Naive thymus-derived CD4-positive, alpha-beta T cell (primary cell): ENCODE measurements around the gene ADSL. TPM values are rescaled to one million over a fixed set of nuclear protein-coding genes. Genes with fewer than 3 reads are reported as not detected.
A peak's percentile ranks its signal among the peaks of the same experiment; 100 is the strongest.

ENCODE experiments used
- ATAC-seq: fragments of 150-1000 bp; cut with Tn5 transposase; 2 replicates; pipeline ENCODE4 v1.10.0; 2021; ENCODE audit warnings: mild to moderate bottlenecking, moderate library complexity
- CTCF ChIA-PET: fragments of 350-600 bp; sonication (Branson Sonifier 250); formaldehyde crosslinking; loops from one replicate; lab custom pipeline; 2021; ENCODE audit warnings: antibody characterized with exemption; lab: Charles Lee
- POLR2A ChIA-PET: fragments of 350-600 bp; sonication (Branson Sonifier 250); formaldehyde crosslinking; loops from one replicate; lab custom pipeline; 2021; ENCODE audit warnings: antibody characterized with exemption, inconsistent platforms; lab: Charles Lee
- DNase-seq, 9 donors: peaks; one replicate each; pipeline versions ENCODE4 v3.0.0 to v3.0.0-alpha.2; 2020 to 2022; ENCODE audit warnings: mixed read lengths in 1 of 9
- H3K27ac ChIP-seq: one replicate; pipeline ENCODE4 v1.7.0; 2013; ENCODE audit warnings: mild to moderate bottlenecking, low read depth, low read length, moderate library complexity
- H3K27me3 ChIP-seq, 2 donors: one replicate each; pipeline ENCODE4 v1.7.0; 2013; ENCODE audit warnings: low read length in 2 of 2, mild to moderate bottlenecking in 2 of 2, moderate library complexity in 2 of 2; ENCODE audit not compliant: control insufficient read depth in 2 of 2, insufficient read depth in 2 of 2
- H3K36me3 ChIP-seq, 3 experiments: 1 replicate in 2 of 3; 2 replicates in 1 of 3; pipeline ENCODE4 v1.7.0; 2013; ENCODE audit warnings: low read length in 3 of 3, mild to moderate bottlenecking in 3 of 3, moderate library complexity in 1 of 3; ENCODE audit not compliant: insufficient read depth in 3 of 3, control insufficient read depth in 2 of 3
- H3K4me1 ChIP-seq, 2 donors: one replicate each; pipeline ENCODE4 v1.7.0; 2013; ENCODE audit warnings: low read length in 2 of 2, mild to moderate bottlenecking in 2 of 2, moderate library complexity in 1 of 2; ENCODE audit not compliant: control insufficient read depth in 2 of 2, insufficient read depth in 2 of 2
- H3K4me3 ChIP-seq: 2 replicates; pipeline ENCODE4 v1.7.0; 2013; ENCODE audit warnings: mild to moderate bottlenecking, low read length
- H3K9me3 ChIP-seq, 3 experiments: 1 replicate in 2 of 3; 2 replicates in 1 of 3; pipeline ENCODE4 v1.7.0; 2013; ENCODE audit warnings: low read length in 3 of 3; ENCODE audit not compliant: control insufficient read depth in 2 of 3
- H3K27ac Mint-ChIP-seq, 9 donors: one replicate each; pipeline ENCODE4 v1.8.0; 2020 to 2022; ENCODE audit warnings: mixed read lengths in 9 of 9, mild to moderate bottlenecking in 8 of 9, moderate library complexity in 5 of 9, inconsistent platforms in 2 of 9
- H3K27me3 Mint-ChIP-seq, 5 donors: one replicate each; pipeline ENCODE4 v1.8.0; 2021 to 2022; ENCODE audit warnings: mixed read lengths in 5 of 5, mild to moderate bottlenecking in 1 of 5
- H3K36me3 Mint-ChIP-seq, 5 donors: one replicate each; pipeline ENCODE4 v1.8.0; 2020 to 2022; ENCODE audit warnings: mixed read lengths in 5 of 5, mild to moderate bottlenecking in 3 of 5, inconsistent platforms in 1 of 5
- H3K4me1 Mint-ChIP-seq, 7 donors: one replicate each; pipeline ENCODE4 v1.8.0; 2020 to 2022; ENCODE audit warnings: mixed read lengths in 7 of 7, mild to moderate bottlenecking in 3 of 7, inconsistent platforms in 1 of 7
- H3K4me3 Mint-ChIP-seq, 10 donors: one replicate each; pipeline ENCODE4 v1.8.0; 2020 to 2022; ENCODE audit warnings: mild to moderate bottlenecking in 10 of 10, mixed read lengths in 10 of 10, moderate library complexity in 6 of 10, inconsistent platforms in 2 of 10
- H3K9me3 Mint-ChIP-seq, 11 donors: one replicate each; pipeline ENCODE4 v1.8.0; 2020 to 2022; ENCODE audit warnings: mixed read lengths in 11 of 11, mild to moderate bottlenecking in 4 of 11, inconsistent platforms in 1 of 11, moderate library complexity in 1 of 11
- intact Hi-C, 2 donors: fragments of 100-400 bp; cut with micrococcal nuclease; formaldehyde crosslinking; loops; one replicate each; pipeline ENCODE4 v1.15.1; 2023
- polyA plus RNA-seq, 2 donors: library from polyadenylated mRNA; unstranded; fragments of 300-500 nt; fragmentation: Illumina TruSeq; gene quantifications; one replicate each; pipeline ENCODE4 v1.2.3, GENCODE V29; 2021
- total RNA-seq, 6 experiments: library from RNA in 5 of 6; stranded (reverse) in 5 of 6; gene quantifications; 1 replicate in 5 of 6; 2 replicates in 1 of 6; pipeline ENCODE4 v1.2.3 and lab custom pipeline; 2021 to 2026

The ADSL gene
- total and polyA plus RNA-seq, 7 experiments from 2014 or later: 54.4 to 127 (median 65.7) TPM

DNA sequence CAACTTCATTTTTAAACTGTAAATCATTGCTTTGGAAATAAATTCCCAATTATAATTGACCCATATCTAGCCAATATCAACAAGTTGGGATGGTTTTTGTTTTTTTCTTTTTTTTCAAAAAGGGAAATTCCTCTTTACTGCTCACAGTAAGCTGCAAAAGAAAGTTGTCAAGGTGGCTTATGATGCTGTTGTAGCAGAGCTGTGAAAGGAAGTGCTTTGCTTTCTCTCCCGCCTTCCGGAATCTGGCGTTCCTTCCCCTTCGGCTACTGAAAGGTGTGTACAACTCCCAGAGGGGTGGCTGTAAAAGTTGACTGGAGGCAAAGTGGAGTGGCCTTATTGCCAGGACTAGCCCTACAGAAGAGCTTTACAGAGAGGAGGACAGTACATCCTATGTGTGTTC lies 16.2 kb upstream of the ADSL start:
- peaks cover 67 to 100% (median 97%) of the 10 kb centered on the region in 7 donors for H3K4me1 Mint-ChIP-seq
- ChIA-PET CTCF (interaction anchor here (0.6 to 1.0 kb wide), 3 partner anchors 9 to 119 kb away, joined by 3 to 6 read pairs (median 3); no protein-coding TSS in a partner anchor), POLR2A (interaction anchor here (0.7 to 9.2 kb wide), 7 partner anchors 12 to 728 kb away, joined by 3 to 69 read pairs (median 4); partner anchors contain the start of genes ADSL and TNRC6B)
- Histone ChIP-seq H3K36me3 (peaks cover 0 to 4% (median 0%) of the 10 kb centered on the region in 3 experiments), H3K27ac (peak overlapping the region; percentile 58), H3K4me1 (peaks cover 69 to 96% of the 10 kb centered on the region in 2 donors), H3K4me3 (no peak overlapping the region), H3K27me3 (no peaks in the 10 kb centered on the region), H3K9me3 (no peaks in the 10 kb centered on the region)
- peak overlapping the region; percentile 40 to 84 (median 64) for H3K4me3 Mint-ChIP-seq
- H3K36me3 Mint-ChIP-seq: peaks cover 0 to 47% (median 19%) of the 10 kb centered on the region in 5 donors
- peak in 1 of 9 donors; percentile 48 for DNase-seq
- H3K9me3 Mint-ChIP-seq: peaks cover 0 to 7% (median 0%) of the 10 kb centered on the region in 11 donors
- peak overlapping the region in 8 of 9 donors; percentile 88 to 99 (median 95) for H3K27ac Mint-ChIP-seq
- intact Hi-C loops: no loop called here
- no peaks in the 10 kb centered on the region for H3K27me3 Mint-ChIP-seq
- ATAC-seq: peak; percentile 20

DNA sequence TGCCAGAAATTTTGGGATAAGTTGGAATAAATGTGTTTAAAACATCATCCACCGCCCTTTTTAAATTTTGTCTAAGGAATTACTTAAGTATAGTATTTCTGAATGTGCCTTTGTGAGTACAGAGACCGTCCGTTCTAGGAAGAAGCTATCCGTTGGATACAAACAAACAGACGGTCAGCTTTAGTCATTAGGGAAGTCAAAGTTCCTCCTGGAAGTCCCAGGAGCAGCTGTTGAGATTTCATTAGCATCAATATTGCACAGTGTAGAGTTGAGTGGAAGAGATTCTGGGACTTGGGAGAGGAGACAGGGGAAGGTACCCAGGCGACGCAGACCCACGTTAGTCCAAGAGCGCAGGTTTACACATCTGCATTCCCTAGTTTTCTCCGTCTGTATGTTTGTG lies 15.7 kb upstream of the ADSL start:
- Histone ChIP-seq H3K27me3 (no peaks in the 10 kb centered on the region), H3K36me3 (peaks cover 0 to 4% (median 0%) of the 10 kb centered on the region in 3 experiments), H3K4me3 (no peak overlapping the region), H3K4me1 (peaks cover 68 to 96% of the 10 kb centered on the region in 2 donors), H3K27ac (peak overlapping the region; percentile 58), H3K9me3 (no peaks in the 10 kb centered on the region)
- Mint-ChIP-seq H3K27me3 (no peaks in the 10 kb centered on the region), H3K27ac (peak overlapping the region in 8 of 9 donors; percentile 88 to 99 (median 95)), H3K9me3 (peaks cover 0 to 7% (median 0%) of the 10 kb centered on the region in 11 donors), H3K4me1 (peaks cover 66 to 100% (median 97%) of the 10 kb centered on the region in 7 donors), H3K36me3 (peaks cover 0 to 42% (median 19%) of the 10 kb centered on the region in 5 donors), H3K4me3 (peak overlapping the region in 8 of 10 donors; percentile 14 to 84 (median 57))
- intact Hi-C loops: no loop called here
- POLR2A ChIA-PET: interaction anchor here (0.7 to 9.2 kb wide), 6 partner anchors 16 to 728 kb away, joined by 3 to 69 read pairs (median 4); partner anchors contain the start of genes ADSL and TNRC6B
- DNase-seq (no peak), ATAC-seq (no peak)
- CTCF ChIA-PET: interaction anchor here (0.6 to 1.3 kb wide), 3 partner anchors 8 to 118 kb away, joined by 3 to 4 read pairs (median 3); no protein-coding TSS in a partner anchor

DNA sequence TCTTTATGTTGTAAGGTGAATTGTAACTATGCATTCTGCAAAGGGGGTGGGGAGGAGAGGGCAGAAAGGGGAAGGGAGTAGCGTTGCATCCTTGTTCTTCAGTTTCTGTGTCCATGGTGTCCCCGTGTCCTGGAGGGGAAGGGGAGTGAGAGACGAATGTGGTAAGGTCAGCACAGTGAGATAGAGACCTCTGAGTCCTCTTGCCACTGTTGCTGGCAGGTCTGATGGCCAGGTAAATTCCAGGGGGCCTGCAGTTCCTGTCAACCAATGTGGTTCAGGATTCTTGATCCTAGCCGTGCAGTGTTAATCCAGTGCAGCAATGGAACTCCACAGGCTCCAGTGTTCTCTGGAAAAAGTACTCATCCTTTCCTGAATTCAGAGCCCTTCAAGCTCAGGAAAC lies 14.6 kb upstream of the ADSL start:
- ChIA-PET CTCF (interaction anchor here (0.9 to 1.3 kb wide), 2 partner anchors 9 to 16 kb away, joined by 3 to 4 read pairs; no protein-coding TSS in a partner anchor), POLR2A (interaction anchor here (0.6 to 9.2 kb wide), 6 partner anchors 7 to 181 kb away, joined by 3 to 69 read pairs (median 4); partner anchors contain the start of genes ADSL and TNRC6B)
- DNase-seq (no peak), ATAC-seq (no peak)
- H3K27me3 Mint-ChIP-seq: no peaks in the 10 kb centered on the region
- Histone ChIP-seq H3K36me3 (peaks cover 0 to 4% (median 0%) of the 10 kb centered on the region in 3 experiments), H3K9me3 (no peaks in the 10 kb centered on the region), H3K4me3 (no peak overlapping the region), H3K27ac (peak overlapping the region; percentile 65), H3K27me3 (no peaks in the 10 kb centered on the region), H3K4me1 (peaks cover 66 to 94% of the 10 kb centered on the region in 2 donors)
- H3K36me3 Mint-ChIP-seq: peaks cover 0 to 44% (median 19%) of the 10 kb centered on the region in 5 donors
- peaks cover 0 to 7% (median 0%) of the 10 kb centered on the region in 11 donors for H3K9me3 Mint-ChIP-seq
- peak overlapping the region in 9 of 10 donors; percentile 60 to 84 (median 69) for H3K4me3 Mint-ChIP-seq
- intact Hi-C loops: no loop called here
- peak overlapping the region; percentile 21 to 99 (median 95) for H3K27ac Mint-ChIP-seq
- peaks cover 68 to 100% (median 98%) of the 10 kb centered on the region in 7 donors for H3K4me1 Mint-ChIP-seq

DNA sequence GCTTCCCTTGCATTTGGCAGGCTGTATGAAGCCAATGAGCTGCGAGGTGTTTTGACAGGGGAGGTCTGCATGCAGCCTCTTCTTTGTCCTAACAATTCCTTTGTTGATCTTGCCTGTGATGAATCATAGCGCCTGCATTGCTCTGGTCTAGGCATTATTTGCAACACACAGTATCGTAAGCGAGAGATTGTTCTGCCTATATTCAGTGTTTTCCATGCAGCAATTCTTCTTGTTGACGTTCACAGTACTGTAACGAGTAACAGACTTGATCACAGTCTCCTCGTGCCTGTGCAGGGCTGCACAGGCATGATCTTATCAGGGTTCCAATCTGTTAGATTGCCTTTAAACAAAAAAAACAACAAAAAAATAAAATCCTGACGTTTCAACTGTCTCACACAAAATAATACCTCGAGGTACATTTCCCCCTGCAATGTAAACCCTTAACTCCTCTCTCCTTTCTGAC lies 13.9 kb upstream of the ADSL start:
- POLR2A ChIA-PET: interaction anchor here (0.6 to 9.2 kb wide), 5 partner anchors 7 to 181 kb away, joined by 3 to 69 read pairs (median 4); partner anchors contain the start of gene ADSL
- no peaks in the 10 kb centered on the region for H3K27me3 Mint-ChIP-seq
- H3K9me3 Mint-ChIP-seq: peaks cover 0 to 7% (median 0%) of the 10 kb centered on the region in 11 donors
- H3K36me3 Mint-ChIP-seq: peaks cover 0 to 38% (median 17%) of the 10 kb centered on the region in 5 donors
- CTCF ChIA-PET: interaction anchor here (1.3 kb wide), 1 partner anchor 17 kb away, joined by 3 read pairs; no protein-coding TSS in a partner anchor
- H3K27ac Mint-ChIP-seq: peak overlapping the region; percentile 72 to 99 (median 95)
- intact Hi-C loops: no loop called here
- peaks cover 65 to 87% of the 10 kb centered on the region in 2 donors for H3K4me1 ChIP-seq
- no peaks in the 10 kb centered on the region for H3K36me3 ChIP-seq
- no peaks in the 10 kb centered on the region for H3K9me3 ChIP-seq
- peak; percentile 61 for ATAC-seq
- peak overlapping the region; percentile 59 to 84 (median 68) for H3K4me3 Mint-ChIP-seq
- peak overlapping the region; percentile 65 for H3K27ac ChIP-seq
- no peaks in the 10 kb centered on the region for H3K27me3 ChIP-seq
- DNase-seq: peak in 7 of 9 donors; percentile 42 to 72 (median 65)
- peak overlapping the region; percentile 26 for H3K4me3 ChIP-seq
- H3K4me1 Mint-ChIP-seq: peaks cover 65 to 99% (median 93%) of the 10 kb centered on the region in 7 donors

DNA sequence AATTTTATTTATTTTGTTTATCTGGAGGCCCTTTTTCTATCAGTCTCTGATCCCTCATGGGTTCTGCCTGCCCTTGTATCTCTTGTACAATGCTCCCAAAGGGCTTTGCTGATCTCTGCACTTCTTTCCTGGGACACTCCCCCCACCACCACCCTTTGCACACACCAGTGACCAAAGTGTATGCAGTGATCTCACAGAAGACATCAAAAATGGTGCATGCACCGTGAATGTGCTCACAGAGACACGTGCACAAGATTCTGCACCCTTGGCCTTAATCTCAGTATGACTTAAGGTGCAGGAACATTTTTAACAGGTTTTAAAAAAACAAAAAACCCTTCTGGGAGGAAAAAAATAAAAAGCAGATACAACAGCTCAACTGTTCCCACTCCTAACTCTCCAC lies 12.2 kb upstream of the ADSL start:
- no peaks in the 10 kb centered on the region for H3K27me3 Mint-ChIP-seq
- Histone ChIP-seq H3K36me3 (no peaks in the 10 kb centered on the region), H3K9me3 (no peaks in the 10 kb centered on the region), H3K4me3 (peak overlapping the region; percentile 29), H3K27me3 (no peaks in the 10 kb centered on the region), H3K27ac (peak overlapping the region; percentile 11), H3K4me1 (peaks cover 53 to 72% of the 10 kb centered on the region in 2 donors)
- peak overlapping the region; percentile 7 to 84 (median 66) for H3K4me3 Mint-ChIP-seq
- DNase-seq (no peak), ATAC-seq (no peak)
- peaks cover 0 to 7% (median 0%) of the 10 kb centered on the region in 11 donors for H3K9me3 Mint-ChIP-seq
- peaks cover 0 to 41% (median 10%) of the 10 kb centered on the region in 5 donors for H3K36me3 Mint-ChIP-seq
- H3K4me1 Mint-ChIP-seq: peaks cover 57 to 99% (median 91%) of the 10 kb centered on the region in 7 donors
- H3K27ac Mint-ChIP-seq: peak overlapping the region; percentile 10 to 99 (median 95)
- POLR2A ChIA-PET: interaction anchor here (0.6 to 9.2 kb wide), 8 partner anchors 8 to 388 kb away, joined by 3 to 69 read pairs (median 3); partner anchors contain the start of gene ADSL
- intact Hi-C loops: loop anchor here in 1 of 2 donors (1.0 to 2.0 kb wide), 2 partner anchors 12 to 25 kb away; partner anchors contain the start of gene ADSL
- CTCF ChIA-PET: interaction anchor here (0.9 kb wide), 1 partner anchor 13 kb away, joined by 4 read pairs; no protein-coding TSS in a partner anchor

DNA sequence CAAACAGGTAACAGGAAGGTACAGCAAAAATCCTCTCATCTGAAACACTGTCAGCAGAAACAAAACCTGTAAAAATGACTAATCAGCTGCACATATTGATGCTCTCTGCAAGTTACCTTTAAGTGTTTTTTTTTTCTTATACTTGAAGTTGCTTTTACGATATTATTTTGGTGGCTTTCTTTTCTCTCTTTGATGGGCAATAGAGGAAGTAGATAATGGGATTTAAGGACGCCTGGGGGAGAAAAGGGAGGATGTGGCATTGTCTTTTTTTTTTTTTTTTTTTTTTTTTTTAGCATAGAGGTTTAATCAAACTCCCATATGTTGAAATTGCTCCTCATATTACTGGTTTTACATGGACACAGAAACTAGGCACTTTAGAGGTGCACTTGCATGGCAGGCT lies 11.4 kb upstream of the ADSL start:
- Histone ChIP-seq H3K27me3 (no peaks in the 10 kb centered on the region), H3K36me3 (no peaks in the 10 kb centered on the region), H3K27ac (peak overlapping the region; percentile 11), H3K4me3 (peak overlapping the region; percentile 29), H3K4me1 (peaks cover 53 to 63% of the 10 kb centered on the region in 2 donors), H3K9me3 (no peaks in the 10 kb centered on the region)
- Mint-ChIP-seq H3K9me3 (peaks cover 0 to 7% (median 0%) of the 10 kb centered on the region in 11 donors), H3K36me3 (peaks cover 0 to 45% (median 10%) of the 10 kb centered on the region in 5 donors), H3K4me1 (peaks cover 56 to 96% (median 83%) of the 10 kb centered on the region in 7 donors), H3K27ac (peak overlapping the region; percentile 64 to 99 (median 95)), H3K4me3 (peak overlapping the region; percentile 48 to 84 (median 68)), H3K27me3 (no peaks in the 10 kb centered on the region)
- peak; percentile 49 for ATAC-seq
- intact Hi-C loops: loop anchor here in 1 of 2 donors (1.0 to 2.0 kb wide), 3 partner anchors 11 to 26 kb away; partner anchors contain the start of gene ADSL
- CTCF ChIA-PET: no interaction called here
- POLR2A ChIA-PET: interaction anchor here (0.6 to 9.2 kb wide), 5 partner anchors 10 to 732 kb away, joined by 3 to 69 read pairs (median 3); partner anchors contain the start of gene ADSL
- DNase-seq: peak in 7 of 9 donors; percentile 29 to 82 (median 70)
